GM21737 (cell line): ENCODE results near the gene HOOK1.
"Not testable (repeated sequence)": the region's sequence is repeated elsewhere in the genome, so short reads cannot be mapped to it uniquely, and the experiment has no call there.

Source experiments
- ATAC-seq: cut with Tn5 transposase; IDR thresholded peaks from one replicate; pipeline ENCODE4 v1.9.1; 2021; ENCODE audit warnings: mild to moderate bottlenecking, moderate library complexity; ENCODE audit not compliant: unreplicated experiment

HOOK1 gene

GRCh38 chr1:59819566-59820438, 5.1 kb downstream of the HOOK1 start:
- ATAC-seq = no peak

- ATAC-seq = no peak
These were observed 12.4 kb downstream of the HOOK1 start for GRCh38 chr1:59827055-59827643.

- ATAC-seq = no peak
These were observed 13.4 kb downstream of the HOOK1 start for GRCh38 chr1:59828160-59828559.

GRCh38 chr1:59831529-59831928, 16.8 kb downstream of the HOOK1 start:
- ATAC-seq = no peak

GRCh38 chr1:59833022-59833421, 18.3 kb downstream of the HOOK1 start:
- no peak for ATAC-seq

GRCh38 chr1:59833991-59834390, 19.2 kb downstream of the HOOK1 start:
- no peak for ATAC-seq

GRCh38 chr1:59837857-59838256, 23.1 kb downstream of the HOOK1 start:
- not testable (repeated sequence) for ATAC-seq

GRCh38 chr1:59845091-59845490, 30.3 kb downstream of the HOOK1 start:
- ATAC-seq = no peak

GRCh38 chr1:59846209-59846894, 31.6 kb downstream of the HOOK1 start:
- ATAC-seq = no peak

- ATAC-seq = no peak
These were observed 32.1 kb downstream of the HOOK1 start for GRCh38 chr1:59846895-59847282.

- no peak for ATAC-seq
These were observed 37.4 kb downstream of the HOOK1 start for GRCh38 chr1:59852117-59852516.

- not testable (repeated sequence) for ATAC-seq
These were observed 40.5 kb downstream of the HOOK1 start for GRCh38 chr1:59855297-59855696.

GRCh38 chr1:59856725-59857338, 42.1 kb downstream of the HOOK1 start:
- no peak for ATAC-seq

GRCh38 chr1:59857679-59858354, 43.1 kb downstream of the HOOK1 start:
- no peak for ATAC-seq

- no peak for ATAC-seq
These were observed 51.7 kb downstream of the HOOK1 start for GRCh38 chr1:59866462-59866861.

- no peak for ATAC-seq
These were observed 57.0 kb downstream of the HOOK1 start for GRCh38 chr1:59871746-59872145.

- ATAC-seq = no peak
These were observed 62.4 kb downstream of the HOOK1 start for GRCh38 chr1:59877108-59877682.

GRCh38 chr1:59878370-59878769, 63.6 kb downstream of the HOOK1 start:
- ATAC-seq = no peak

GRCh38 chr1:59879574-59879973, 64.8 kb downstream of the HOOK1 start:
- ATAC-seq = no peak

GRCh38 chr1:59879996-59880505, 65.3 kb downstream of the HOOK1 start:
- ATAC-seq = no peak
